Naive thymus-derived CD8-positive, alpha-beta T cell (primary cell): ENCODE results near the gene GH1. TPM values are rescaled to one million over a fixed set of nuclear protein-coding genes. Genes with fewer than 3 reads are reported as not detected.

Experiments
- polyA plus RNA-seq, 3 donors: library from polyadenylated mRNA; unstranded; fragments of 300-500 nt; fragmentation: Illumina TruSeq; gene quantifications; one replicate each; pipeline ENCODE4 v1.2.3, GENCODE V29; 2021
- total RNA-seq, 8 experiments: library from RNA in 2 of 8; stranded (reverse) in 2 of 8; gene quantifications; one replicate each; pipeline ENCODE4 v1.2.3 and lab custom pipeline; 2021 to 2026

Gene GH1
- total and polyA plus RNA-seq, 5 experiments from 2014 or later, result not detected

Other genes with a start within 250 kb of the GH1 start
- gene LIMD2, start 218.7 kb downstream of the GH1 start, total RNA-seq, result 100 to 1,000 TPM; 936 to 980 TPM
- 100 to 1,000 TPM; 390 to 700 (median 632) TPM for gene LIMD2, start 218.7 kb downstream of the GH1 start, polyA plus RNA-seq
- 10 to 100 TPM; 57.0 to 57.1 TPM for gene STRADA, start 177.0 kb downstream of the GH1 start, total RNA-seq
- gene STRADA, start 177.0 kb downstream of the GH1 start, polyA plus RNA-seq, result 10 to 100 TPM; 17.8 to 24.5 (median 23.6) TPM
- gene CCDC47, start 145.2 kb downstream of the GH1 start, total RNA-seq, result 10 to 100 TPM; 29.5 to 34.9 TPM
- gene CCDC47, start 145.2 kb downstream of the GH1 start, polyA plus RNA-seq, result 10 to 100 TPM; 21.8 to 34.8 (median 26.0) TPM
- gene DDX42, start 144.7 kb downstream of the GH1 start, total RNA-seq, result 100 to 1,000 TPM; 169 to 175 TPM
- gene DDX42, start 144.7 kb downstream of the GH1 start, polyA plus RNA-seq, result 10 to 100 TPM in 2 of 3 donors, 1 to 10 TPM in 1; 8.9 to 18.5 (median 13.2) TPM
- gene PSMC5, start 91.4 kb downstream of the GH1 start, total RNA-seq, result 100 to 1,000 TPM; 139 to 143 TPM
- 100 to 1,000 TPM; 173 to 214 (median 191) TPM for gene PSMC5, start 91.4 kb downstream of the GH1 start, polyA plus RNA-seq
- 10 to 100 TPM; 71.9 to 75.7 TPM for gene FTSJ3, start 91.2 kb downstream of the GH1 start, total RNA-seq
- 10 to 100 TPM; 16.8 to 43.1 (median 24.0) TPM for gene FTSJ3, start 91.2 kb downstream of the GH1 start, polyA plus RNA-seq
- gene SMARCD2, start 76.2 kb downstream of the GH1 start, total RNA-seq, result 100 to 1,000 TPM; 105 to 110 TPM
- gene SMARCD2, start 76.2 kb downstream of the GH1 start, polyA plus RNA-seq, result 100 to 1,000 TPM in 1 of 3 donors, 10 to 100 TPM in 2; 65.9 to 112 (median 91.5) TPM
- gene CSH2, start 45.2 kb downstream of the GH1 start, total RNA-seq, result not detected
- gene CSH2, start 45.2 kb downstream of the GH1 start, polyA plus RNA-seq, result not detected
- gene GH2, start 36.9 kb downstream of the GH1 start, total RNA-seq, result not detected
- not detected for gene GH2, start 36.9 kb downstream of the GH1 start, polyA plus RNA-seq
- gene CSH1, start 22.3 kb downstream of the GH1 start, total RNA-seq, result not detected
- gene CSH1, start 22.3 kb downstream of the GH1 start, polyA plus RNA-seq, result not detected
- not detected for gene CSHL1, start 7.6 kb downstream of the GH1 start, total RNA-seq
- gene CSHL1, start 7.6 kb downstream of the GH1 start, polyA plus RNA-seq, result not detected
- 10 to 100 TPM; 40.0 to 42.8 TPM for gene CD79B, start 13.5 kb upstream of the GH1 start, total RNA-seq
- 10 to 100 TPM; 14.5 to 21.9 (median 21.3) TPM for gene CD79B, start 13.5 kb upstream of the GH1 start, polyA plus RNA-seq
- under 1 TPM; 0.05 to 0.22 TPM for gene SCN4A, start 54.1 kb upstream of the GH1 start, total RNA-seq
- gene SCN4A, start 54.1 kb upstream of the GH1 start, polyA plus RNA-seq, result not detected
- under 1 TPM in 1 of 2 experiments, not detected in 1; 0.30 TPM for gene PRR29, start 79.5 kb upstream of the GH1 start, total RNA-seq
- 1 to 10 TPM; 3.4 to 4.6 (median 3.7) TPM for gene PRR29, start 79.5 kb upstream of the GH1 start, polyA plus RNA-seq
- gene ICAM2, start 101.8 kb upstream of the GH1 start, total RNA-seq, result 10 to 100 TPM; 89.2 to 89.3 TPM
- 100 to 1,000 TPM; 218 to 306 (median 289) TPM for gene ICAM2, start 101.8 kb upstream of the GH1 start, polyA plus RNA-seq
- gene ERN1, start 211.3 kb upstream of the GH1 start, total RNA-seq, result 10 to 100 TPM; 23.6 to 24.0 TPM
- gene ERN1, start 211.3 kb upstream of the GH1 start, polyA plus RNA-seq, result 10 to 100 TPM in 2 of 3 donors, 1 to 10 TPM in 1; 9.3 to 21.2 (median 11.5) TPM